ENCODE results near the gene S100A7.
"Not testable (repeated sequence)": the region's sequence is repeated elsewhere in the genome, so short reads cannot be mapped to it uniquely, and the experiment has no call there.

The S100A7 gene

GRCh38 chr1:153459655-153460054 is 796 bp downstream of the S100A7 start:
- no peak for TF ChIP-seq CTCF (conservative IDR thresholded peaks at IDR 0.05; ENCODE audit: low read length)
- no peak for DNase-seq (ENCODE audit: low read depth)
- no peak overlapping the region for H3K4me3 ChIP-seq (ENCODE audit: low read length)

- no peak overlapping the region for H3K4me3 ChIP-seq (ENCODE audit: low read length)
- no peak for DNase-seq (ENCODE audit: low read depth)
- no peak for TF ChIP-seq CTCF (conservative IDR thresholded peaks at IDR 0.05; ENCODE audit: low read length)
Observed at GRCh38 chr1:153456396-153456795, 4.1 kb downstream of the S100A7 start.

- DNase-seq (ENCODE audit: low read depth), result peak; percentile 4
Observed at GRCh38 chr1:153448851-153449250, 11.6 kb downstream of the S100A7 start.

GRCh38 chr1:153447498-153448170 is 12.8 kb downstream of the S100A7 start:
- TF ChIP-seq CTCF (conservative IDR thresholded peaks at IDR 0.05; ENCODE audit: low read length), result no peak
- peak; percentile 50 for DNase-seq (ENCODE audit: low read depth)

More at GRCh38 chr1:153448851-153449250, 11.6 kb downstream of the S100A7 start:
- not testable (repeated sequence) for H3K4me3 ChIP-seq (ENCODE audit: low read length)

GRCh38 chr1:153444078-153444477 is 16.4 kb downstream of the S100A7 start:
- no peak overlapping the region for H3K4me3 ChIP-seq (ENCODE audit: low read length)
- no peak for TF ChIP-seq CTCF (conservative IDR thresholded peaks at IDR 0.05; ENCODE audit: low read length)
- DNase-seq (ENCODE audit: low read depth), result no peak

More at GRCh38 chr1:153447498-153448170, 12.8 kb downstream of the S100A7 start:
- H3K4me3 ChIP-seq (ENCODE audit: low read length), result no peak overlapping the region

- H3K4me3 ChIP-seq (ENCODE audit: low read length), result no peak overlapping the region
- DNase-seq (ENCODE audit: low read depth), result no peak
- TF ChIP-seq CTCF (conservative IDR thresholded peaks at IDR 0.05; ENCODE audit: low read length), result no peak
Observed at GRCh38 chr1:153443486-153443885, 17.0 kb downstream of the S100A7 start.

GRCh38 chr1:153441238-153441755 is 19.2 kb downstream of the S100A7 start:
- no peak overlapping the region for H3K4me3 ChIP-seq (ENCODE audit: low read length)
- no peak for DNase-seq (ENCODE audit: low read depth)
- TF ChIP-seq CTCF (conservative IDR thresholded peaks at IDR 0.05; ENCODE audit: low read length), result no peak
